Activated T-cell treated with anti-CD3 and anti-CD28 coated beads for 1 hour (primary cell): Measurements from ENCODE around the gene RNF208.
"Not testable (repeated sequence)": the region's sequence is repeated elsewhere in the genome, so short reads cannot be mapped to it uniquely, and the experiment has no call there.

Source experiments
- DNase-seq: peaks from one replicate; pipeline ENCODE4 v3.0.0-alpha.2; 2020; ENCODE audit warnings: low read depth

Gene RNF208

GRCh38 chr9:137253717-137254623 is 31.9 kb upstream of the RNF208 start:
- no peak for DNase-seq

- DNase-seq: no peak
Measured at GRCh38 chr9:137252555-137253506, 30.8 kb upstream of the RNF208 start.

- DNase-seq: no peak
Measured at GRCh38 chr9:137251490-137252268, 29.6 kb upstream of the RNF208 start.

- no peak for DNase-seq
Measured at GRCh38 chr9:137251194-137251461, 29.1 kb upstream of the RNF208 start, which contains the start of gene STPG3. TSS of gene STPG3 (plus strand) at chr9:137251286. CDS start at chr9:137251287, 1 bp downstream.

- no peak for DNase-seq
Measured at GRCh38 chr9:137250329-137251193, 28.5 kb upstream of the RNF208 start.

- no peak for DNase-seq
Measured at GRCh38 chr9:137247916-137248175, 25.8 kb upstream of the RNF208 start.

- DNase-seq: no peak
Measured at GRCh38 chr9:137247135-137247915, 25.3 kb upstream of the RNF208 start.

- no peak for DNase-seq
Measured at GRCh38 chr9:137245450-137246421, 23.7 kb upstream of the RNF208 start.

- no peak for DNase-seq
Measured at GRCh38 chr9:137244486-137245449, 22.7 kb upstream of the RNF208 start.

GRCh38 chr9:137243626-137244485 is 21.8 kb upstream of the RNF208 start:
- no peak for DNase-seq

- DNase-seq: not testable (repeated sequence)
Measured at GRCh38 chr9:137243266-137243625, 21.2 kb upstream of the RNF208 start.

GRCh38 chr9:137242269-137243203 is 20.5 kb upstream of the RNF208 start:
- DNase-seq: no peak

- DNase-seq: peak; percentile 65
Measured at GRCh38 chr9:137241490-137242268, 19.6 kb upstream of the RNF208 start.

GRCh38 chr9:137240841-137241489 is 18.9 kb upstream of the RNF208 start, which contains the start of gene TUBB4B:
TSS of gene TUBB4B (plus strand) at chr9:137241287. CDS start at chr9:137241361, 74 bp downstream.
- DNase-seq: peak; percentile 93
